ENCODE measurements around the gene GUCY1A2.

DNA sequence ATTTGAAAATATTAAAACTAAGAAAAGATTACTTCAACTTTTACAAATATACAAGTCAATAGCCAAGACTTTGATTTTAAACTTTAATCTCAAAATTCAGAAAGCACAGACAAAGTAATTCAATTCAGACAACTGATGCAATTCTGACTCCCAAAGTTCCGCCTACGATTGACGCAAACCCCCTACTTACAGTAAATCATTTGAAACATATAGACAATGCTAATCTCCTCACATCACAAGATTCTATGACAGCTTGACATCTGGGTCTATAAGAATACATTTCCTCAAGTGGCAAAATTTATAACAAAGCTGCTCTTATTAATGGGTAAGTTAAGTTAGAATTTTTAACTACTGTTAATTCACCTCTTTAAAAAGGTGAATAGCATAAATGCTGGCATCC lies 75.2 kb downstream of the GUCY1A2 start:
- TF ChIP-seq, protein P1, sequence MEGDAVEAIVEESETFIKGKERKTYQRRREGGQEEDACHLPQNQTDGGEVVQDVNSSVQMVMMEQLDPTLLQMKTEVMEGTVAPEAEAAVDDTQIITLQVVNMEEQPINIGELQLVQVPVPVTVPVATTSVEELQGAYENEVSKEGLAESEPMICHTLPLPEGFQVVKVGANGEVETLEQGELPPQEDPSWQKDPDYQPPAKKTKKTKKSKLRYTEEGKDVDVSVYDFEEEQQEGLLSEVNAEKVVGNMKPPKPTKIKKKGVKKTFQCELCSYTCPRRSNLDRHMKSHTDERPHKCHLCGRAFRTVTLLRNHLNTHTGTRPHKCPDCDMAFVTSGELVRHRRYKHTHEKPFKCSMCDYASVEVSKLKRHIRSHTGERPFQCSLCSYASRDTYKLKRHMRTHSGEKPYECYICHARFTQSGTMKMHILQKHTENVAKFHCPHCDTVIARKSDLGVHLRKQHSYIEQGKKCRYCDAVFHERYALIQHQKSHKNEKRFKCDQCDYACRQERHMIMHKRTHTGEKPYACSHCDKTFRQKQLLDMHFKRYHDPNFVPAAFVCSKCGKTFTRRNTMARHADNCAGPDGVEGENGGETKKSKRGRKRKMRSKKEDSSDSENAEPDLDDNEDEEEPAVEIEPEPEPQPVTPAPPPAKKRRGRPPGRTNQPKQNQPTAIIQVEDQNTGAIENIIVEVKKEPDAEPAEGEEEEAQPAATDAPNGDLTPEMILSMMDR (IDR thresholded peaks at IDR 0.05), result no peak
- TF ChIP-seq POLR2A (IDR thresholded peaks at IDR 0.05), result no peak
